Kidney (tissue), 14 donors: ENCODE data around the gene ZNF836. TPM values are rescaled to one million over a fixed set of nuclear protein-coding genes. Genes with fewer than 3 reads are reported as not detected.
A peak's percentile ranks its signal among the peaks of the same experiment; 100 is the strongest.

Experiments
- DNase-seq, 5 donors: peaks; one replicate each; pipeline ENCODE4 v3.0.0-alpha.2; 2013 to 2020
- FAIRE-seq: peaks from 2 replicates; lab custom pipeline; 2012; peaks lifted over from hg19 to GRCh38; lab: Jason Lieb, UNC
- H3K27ac ChIP-seq, 2 donors: one replicate each; pipeline ENCODE4 v1.7.0; 2013; ENCODE audit warnings: low read depth in 2 of 2, low read length in 2 of 2, inconsistent platforms in 1 of 2
- H3K27me3 ChIP-seq: one replicate; pipeline ENCODE4 v1.7.1; 2013; ENCODE audit warnings: low read length, inconsistent platforms; ENCODE audit not compliant: control insufficient read depth, insufficient read depth
- H3K36me3 ChIP-seq, 3 donors: one replicate each; pipeline versions ENCODE4 v1.7.0 to v1.7.1; 2013; ENCODE audit warnings: low read length in 3 of 3, control low read depth in 1 of 3, inconsistent platforms in 1 of 3; ENCODE audit not compliant: insufficient read depth in 3 of 3, control insufficient read depth in 2 of 3
- H3K4me1 ChIP-seq, 3 donors: one replicate each; pipeline versions ENCODE4 v1.7.0 to v1.7.1; 2013; ENCODE audit warnings: low read length in 3 of 3, inconsistent platforms in 1 of 3, low read depth in 1 of 3; ENCODE audit not compliant: control insufficient read depth in 2 of 3, insufficient read depth in 2 of 3
- H3K4me3 ChIP-seq, 3 donors: one replicate each; pipeline versions ENCODE4 v1.7.0 to v1.8.1; 2013; ENCODE audit warnings: low read length in 3 of 3, control low read depth in 1 of 3, inconsistent platforms in 1 of 3
- H3K9ac ChIP-seq, 3 donors: one replicate each; pipeline versions ENCODE4 v1.7.0 to v1.7.1; 2013; ENCODE audit warnings: low read length in 3 of 3, control low read depth in 1 of 3, inconsistent platforms in 1 of 3
- H3K9me3 ChIP-seq, 3 donors: one replicate each; pipeline versions ENCODE4 v1.7.0 to v1.7.1; 2013; ENCODE audit warnings: low read length in 3 of 3, control low read depth in 1 of 3, inconsistent platforms in 1 of 3; ENCODE audit not compliant: control insufficient read depth in 2 of 3, insufficient read depth in 1 of 3
- intact Hi-C: fragments of 100-400 bp; cut with DNase I; formaldehyde crosslinking; loops from one replicate; pipeline ENCODE4 v1.11.1; 2022
- polyA plus RNA-seq: library from polyadenylated mRNA; stranded (reverse); fragments of 350-450 nt; fragmentation: Illumina TruSeq; extraction: RNeasy Lipid Tissue Mini Kit (QIAGEN cat#74804); gene quantifications from one replicate; pipeline ENCODE4 v1.2.3, GENCODE V29; 2014; ENCODE audit warnings: low read depth, low replicate concordance; ENCODE audit not compliant: insufficient read depth
- total RNA-seq: library from RNA; stranded (reverse); fragmentation: NEBNext Ultra II Directional; extraction: Animal tissue kit (Norgen Biotek cat#: 25700); gene quantifications from one replicate; pipeline ENCODE4 v1.2.1, GENCODE V29; 2021
- TF ChIP-seq, protein P1 (sequence below): IDR thresholded peaks from 3 replicates; pipeline ENCODE4 v1.5.1; 2012; ENCODE audit warnings: mild to moderate bottlenecking, moderate library complexity, borderline replicate concordance; ENCODE audit not compliant: insufficient read depth; ENCODE audit errors: extremely low read depth
- donor health status: control.
- donor health status: control.
- donor health status: control.
- donor health status: control.
- donor health status: control.
- donor health status: DM: yes; HTN: yes; CAD: no.
- donor health status: Normal renal cell carcinoma (clear cell type).

ZNF836 gene
- total and polyA plus RNA-seq, 2 donors from 2014 or later, result 7.1 to 21.9 TPM

DNA sequence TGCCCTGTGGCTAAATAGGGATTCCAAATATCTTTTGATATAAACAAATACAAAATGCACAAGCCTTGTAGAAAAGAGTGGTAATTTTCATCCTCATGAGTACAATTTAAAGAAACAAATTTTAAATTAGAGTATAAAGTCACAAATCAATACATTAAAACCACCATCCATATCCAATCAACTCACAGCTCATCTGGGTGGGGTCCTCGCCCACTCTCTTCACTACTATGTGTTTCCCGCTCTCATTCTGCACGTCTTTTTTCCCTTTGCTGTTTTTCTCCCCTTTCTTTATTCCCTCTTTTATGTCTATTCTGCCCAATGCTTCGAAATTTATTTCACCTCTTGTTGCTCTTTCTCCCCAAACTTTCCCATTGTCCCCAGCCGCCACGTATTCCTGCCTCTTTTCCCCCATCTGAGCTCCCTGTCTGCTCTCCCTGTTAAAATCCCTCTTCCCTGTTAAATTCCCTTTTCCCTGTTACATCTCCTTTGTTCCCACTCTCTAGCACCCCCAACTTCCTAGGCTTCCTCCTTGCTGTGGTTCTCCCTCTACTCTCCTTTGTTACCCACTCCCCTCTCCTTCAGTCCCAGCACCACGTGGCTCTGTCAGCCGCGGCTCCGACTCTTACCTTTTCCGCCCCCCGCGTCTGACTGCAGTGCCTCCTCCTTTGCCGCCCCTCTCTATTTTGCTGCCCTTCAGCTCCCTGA is 33.0 kb downstream of the ZNF836 start:
- Histone ChIP-seq H3K4me1 (peaks cover 0 to 13% (median 8%) of the 10 kb centered on the region in 3 donors), H3K36me3 (peaks cover 0 to 2% (median 0%) of the 10 kb centered on the region in 3 donors), H3K27ac (peak overlapping the region; percentile 92 to 96), H3K4me3 (peak overlapping the region; percentile 100), H3K9ac (peak overlapping the region; percentile 99 to 100 (median 99)), H3K9me3 (peaks cover 0 to 6% (median 0%) of the 10 kb centered on the region in 3 donors), H3K27me3 (no peaks in the 10 kb centered on the region)
- no peak for FAIRE-seq
- DNase-seq, result peak in 4 of 5 donors; percentile 64 to 86 (median 78)
- TF ChIP-seq, protein P1, sequence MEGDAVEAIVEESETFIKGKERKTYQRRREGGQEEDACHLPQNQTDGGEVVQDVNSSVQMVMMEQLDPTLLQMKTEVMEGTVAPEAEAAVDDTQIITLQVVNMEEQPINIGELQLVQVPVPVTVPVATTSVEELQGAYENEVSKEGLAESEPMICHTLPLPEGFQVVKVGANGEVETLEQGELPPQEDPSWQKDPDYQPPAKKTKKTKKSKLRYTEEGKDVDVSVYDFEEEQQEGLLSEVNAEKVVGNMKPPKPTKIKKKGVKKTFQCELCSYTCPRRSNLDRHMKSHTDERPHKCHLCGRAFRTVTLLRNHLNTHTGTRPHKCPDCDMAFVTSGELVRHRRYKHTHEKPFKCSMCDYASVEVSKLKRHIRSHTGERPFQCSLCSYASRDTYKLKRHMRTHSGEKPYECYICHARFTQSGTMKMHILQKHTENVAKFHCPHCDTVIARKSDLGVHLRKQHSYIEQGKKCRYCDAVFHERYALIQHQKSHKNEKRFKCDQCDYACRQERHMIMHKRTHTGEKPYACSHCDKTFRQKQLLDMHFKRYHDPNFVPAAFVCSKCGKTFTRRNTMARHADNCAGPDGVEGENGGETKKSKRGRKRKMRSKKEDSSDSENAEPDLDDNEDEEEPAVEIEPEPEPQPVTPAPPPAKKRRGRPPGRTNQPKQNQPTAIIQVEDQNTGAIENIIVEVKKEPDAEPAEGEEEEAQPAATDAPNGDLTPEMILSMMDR, result no peak
- intact Hi-C loops, result loop anchor here (10.0 kb wide), 1 partner anchor 96 kb away; no protein-coding TSS in a partner anchor

DNA sequence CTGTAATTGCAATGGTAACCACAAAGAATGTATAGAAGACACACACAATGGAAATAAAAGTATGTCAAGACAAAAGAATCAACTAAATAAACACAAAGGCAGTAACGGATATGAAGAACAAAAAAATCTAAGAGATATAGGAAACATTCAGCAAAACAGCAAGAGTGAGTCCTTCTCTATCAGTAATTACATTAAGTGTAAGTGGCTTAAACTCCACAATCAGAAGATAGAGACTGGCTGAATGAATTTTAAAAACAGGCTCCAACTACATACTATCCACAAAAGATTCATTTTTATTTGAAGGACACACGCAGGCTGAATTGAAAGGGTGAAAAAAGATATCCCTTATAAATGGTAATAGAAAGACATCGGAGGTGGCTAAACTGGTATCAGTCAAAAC is 51.1 kb downstream of the ZNF836 start:
- Histone ChIP-seq H3K27me3 (no peaks in the 10 kb centered on the region), H3K9me3 (peaks cover 30 to 67% (median 51%) of the 10 kb centered on the region in 3 donors), H3K36me3 (peaks cover 50 to 77% (median 52%) of the 10 kb centered on the region in 3 donors), H3K4me3 (no peak overlapping the region), H3K4me1 (no peaks in the 10 kb centered on the region), H3K27ac (no peak overlapping the region), H3K9ac (no peak overlapping the region)
- TF ChIP-seq, protein P1, result no peak
- DNase-seq (no peak), FAIRE-seq (no peak)
- intact Hi-C loops, result no loop called here

DNA sequence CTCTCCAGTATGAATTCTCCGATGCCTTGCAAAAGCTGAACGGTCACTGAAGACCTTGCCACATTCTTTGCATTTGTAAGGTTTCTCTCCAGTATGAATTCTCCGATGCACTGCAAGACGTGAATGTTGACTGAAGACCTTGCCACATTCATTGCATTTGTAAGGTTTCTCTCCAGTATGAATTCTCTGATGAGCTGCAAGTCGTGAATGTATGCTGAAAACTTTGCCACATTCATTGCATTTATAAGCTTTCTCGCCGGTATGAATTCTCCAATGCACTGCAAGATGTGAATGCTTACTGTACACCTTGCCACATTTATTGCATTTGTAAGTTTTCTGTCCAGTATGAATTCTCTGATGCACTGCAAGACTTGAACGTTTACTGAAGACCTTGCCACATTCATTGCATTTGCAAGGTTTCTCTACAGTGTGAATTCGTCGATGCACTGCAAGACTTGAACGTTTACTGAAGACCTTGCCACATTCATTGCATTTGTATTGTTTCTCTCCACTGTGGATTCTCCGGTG is 55.8 kb downstream of the ZNF836 start:
- Histone ChIP-seq H3K4me1 (no peaks in the 10 kb centered on the region), H3K36me3 (peaks cover 31 to 45% (median 38%) of the 10 kb centered on the region in 3 donors), H3K9me3 (peaks cover 33 to 96% (median 69%) of the 10 kb centered on the region in 3 donors), H3K27ac (no peak overlapping the region), H3K4me3 (peak overlapping the region in 2 of 3 donors; percentile 3 to 5), H3K27me3 (no peaks in the 10 kb centered on the region), H3K9ac (no peak overlapping the region)
- TF ChIP-seq, protein P1, result no peak
- FAIRE-seq (no peak), DNase-seq (no peak)
- intact Hi-C loops, result no loop called here
